ENCODE measurements around the gene COX19. TPM values are rescaled to one million over a fixed set of nuclear protein-coding genes. Genes with fewer than 3 reads are reported as not detected.
A peak's percentile ranks its signal among the peaks of the same experiment; 100 is the strongest.

COX19 gene
- total RNA-seq, 1 experiment from 2014 or later: 12.3 TPM

DNA sequence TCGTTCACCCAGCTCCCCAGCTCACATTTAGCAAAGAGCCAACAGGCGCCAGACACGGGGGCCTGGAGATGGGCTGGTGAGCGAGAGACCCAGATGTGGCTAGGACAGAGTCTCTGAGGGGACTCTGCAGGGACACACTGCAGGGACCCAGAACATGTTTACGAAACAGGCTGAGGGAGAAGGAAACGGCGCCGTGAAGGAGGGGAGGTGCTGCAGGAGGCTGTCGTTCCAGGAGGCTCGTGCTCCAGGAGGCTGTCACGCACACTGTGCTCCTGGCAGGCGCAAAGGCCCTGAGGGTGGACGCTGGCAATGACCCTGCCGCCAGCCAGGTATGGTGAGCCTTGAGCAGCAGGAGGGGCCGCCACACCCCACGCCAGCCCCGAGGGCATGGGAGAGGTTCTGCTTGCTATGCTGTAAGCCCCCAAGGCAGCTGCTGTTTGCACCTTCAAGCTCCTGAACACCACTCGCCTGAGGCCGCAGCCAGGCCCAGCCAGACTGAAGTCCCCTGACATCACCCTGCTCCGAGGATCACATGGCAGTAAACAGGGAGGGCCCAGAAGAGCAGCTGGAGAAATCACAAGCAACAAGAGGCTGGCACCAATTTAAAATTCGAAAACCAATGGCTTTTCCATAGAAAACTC is 48.2 kb downstream of the COX19 start:
- H3K27me3 Mint-ChIP-seq (ENCODE audit: low read depth): no peaks in the 10 kb centered on the region; the same call in 1 of the 2 replicates
- no peak overlapping the region for H4K8ac ChIP-seq (replicated peaks; ENCODE audit: insufficient read length, low read depth, low read length)
- no peak overlapping the region for H3K4ac ChIP-seq (ENCODE audit: low read depth, low read length)
- no peaks in the 10 kb centered on the region for H3K4me1 ChIP-seq (ENCODE audit: insufficient read depth, low read length)
- H3K9me3 ChIP-seq (ENCODE audit: control insufficient read depth, low read depth, low read length): no peaks in the 10 kb centered on the region
- no peak overlapping the region for H4K91ac ChIP-seq (ENCODE audit: insufficient read length, low read depth, low read length)
- H3K56ac ChIP-seq (ENCODE audit: insufficient read length, low read depth, low read length): no peak overlapping the region
- H3K79me1 ChIP-seq (ENCODE audit: insufficient read depth, low read depth, low read length, poor library complexity, severe bottlenecking): no peaks in the 10 kb centered on the region
- no peak overlapping the region; the same call in 1 of the 2 replicates for H3K14ac ChIP-seq (ENCODE audit: insufficient read depth, low read length)
- no peak overlapping the region for H2BK12ac ChIP-seq (ENCODE audit: insufficient read length, low read depth, low read length)
- no peak overlapping the region for H2BK120ac ChIP-seq (ENCODE audit: low read depth, low read length, poor library complexity, severe bottlenecking)
- H2BK15ac ChIP-seq (ENCODE audit: low read depth, low read length): no peak overlapping the region
- H2BK5ac ChIP-seq (ENCODE audit: insufficient read length, low read length): no peak overlapping the region
- H3K4me2 ChIP-seq (ENCODE audit: insufficient read depth, insufficient read length, low read length): no peak overlapping the region
- H3K9ac ChIP-seq (ENCODE audit: extremely low read depth, insufficient read length, low read length): no peak overlapping the region
- H3K79me2 ChIP-seq (ENCODE audit: insufficient read depth, low read length): no peaks in the 10 kb centered on the region
- H3K23ac ChIP-seq (ENCODE audit: insufficient read length, low read depth, low read length): no peak overlapping the region
- H2AK5ac ChIP-seq (ENCODE audit: insufficient read length, low read length): no peak overlapping the region
- peak overlapping the region in 1 of 3 experiments; percentile 83; a peak in 2 of 7 replicates for H3K27ac Mint-ChIP-seq
- no peaks in the 10 kb centered on the region for H3K27me3 ChIP-seq (ENCODE audit: insufficient read depth, low read length)
- H3K23me2 ChIP-seq (ENCODE audit: insufficient read length, low read depth, low read length, poor library complexity, severe bottlenecking): no peaks in the 10 kb centered on the region
- no peak overlapping the region for H3K4me3 Mint-ChIP-seq
- H3K36me3 Mint-ChIP-seq (ENCODE audit: insufficient read depth in 1 of 3, low read depth in 3 of 3): no peaks in the 10 kb centered on the region; a peak in 1 of 7 replicates
- H3K9me3 Mint-ChIP-seq: no peaks in the 10 kb centered on the region; a peak in 1 of 5 replicates
- H2BK20ac ChIP-seq (ENCODE audit: low read depth, low read length, poor library complexity, severe bottlenecking): no peak overlapping the region
- DNase-seq: no peak
- H2AFZ ChIP-seq (ENCODE audit: low read length): no peak overlapping the region
- WGBS (ENCODE audit: extremely low coverage, insufficient read length, low lambda C conversion rate): no CpG with 5 or more reads among the region's 21 CpGs
- no peak overlapping the region for H3K27ac ChIP-seq (ENCODE audit: insufficient read length, low read depth, low read length)
- H3K4me1 Mint-ChIP-seq: peaks cover 0 to 2% of the 10 kb centered on the region in 2 experiments; a peak in 3 of 4 replicates
- H4K20me1 ChIP-seq (ENCODE audit: control insufficient read depth, insufficient read depth, insufficient read length): no peaks in the 10 kb centered on the region
- no peak overlapping the region for H4K5ac ChIP-seq (ENCODE audit: insufficient read length, low read depth, low read length)
- H3K18ac ChIP-seq (ENCODE audit: insufficient read length, low read depth, low read length): no peak overlapping the region
- TF ChIP-seq, protein P1, sequence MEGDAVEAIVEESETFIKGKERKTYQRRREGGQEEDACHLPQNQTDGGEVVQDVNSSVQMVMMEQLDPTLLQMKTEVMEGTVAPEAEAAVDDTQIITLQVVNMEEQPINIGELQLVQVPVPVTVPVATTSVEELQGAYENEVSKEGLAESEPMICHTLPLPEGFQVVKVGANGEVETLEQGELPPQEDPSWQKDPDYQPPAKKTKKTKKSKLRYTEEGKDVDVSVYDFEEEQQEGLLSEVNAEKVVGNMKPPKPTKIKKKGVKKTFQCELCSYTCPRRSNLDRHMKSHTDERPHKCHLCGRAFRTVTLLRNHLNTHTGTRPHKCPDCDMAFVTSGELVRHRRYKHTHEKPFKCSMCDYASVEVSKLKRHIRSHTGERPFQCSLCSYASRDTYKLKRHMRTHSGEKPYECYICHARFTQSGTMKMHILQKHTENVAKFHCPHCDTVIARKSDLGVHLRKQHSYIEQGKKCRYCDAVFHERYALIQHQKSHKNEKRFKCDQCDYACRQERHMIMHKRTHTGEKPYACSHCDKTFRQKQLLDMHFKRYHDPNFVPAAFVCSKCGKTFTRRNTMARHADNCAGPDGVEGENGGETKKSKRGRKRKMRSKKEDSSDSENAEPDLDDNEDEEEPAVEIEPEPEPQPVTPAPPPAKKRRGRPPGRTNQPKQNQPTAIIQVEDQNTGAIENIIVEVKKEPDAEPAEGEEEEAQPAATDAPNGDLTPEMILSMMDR (conservative IDR thresholded peaks at IDR 0.05): no peak
- H3T11ph ChIP-seq (ENCODE audit: low read length): no peak overlapping the region

All from H9 (cell line).